Muscle of back (tissue), 13 donors: ENCODE data around the gene KLF1. TPM values are rescaled to one million over a fixed set of nuclear protein-coding genes. Genes with fewer than 3 reads are reported as not detected.
"Not testable (repeated sequence)": the region's sequence is repeated elsewhere in the genome, so short reads cannot be mapped to it uniquely, and the experiment has no call there.

Experiments used
- DNase-seq, 3 donors: peaks; one replicate each; pipeline versions ENCODE4 v3.0.0 to v3.0.0-alpha.2; 2013
- long read RNA-seq, 9 donors: transcript quantifications; one replicate each; lab custom pipeline, GENCODE V29; 2026
- polyA plus RNA-seq, 10 donors: library from polyadenylated mRNA; unstranded; fragments of 120-200 nt; gene quantifications; one replicate each; pipeline ENCODE4 v1.2.1, GENCODE V29; 2013; ENCODE audit not compliant: insufficient read length in 10 of 10

The KLF1 gene
- 1 to 10 TPM in 3 of 10 donors, under 1 TPM in 7; 0.19 to 1.6 (median 0.68) TPM for polyA plus RNA-seq
- long read RNA-seq, donor 1, result 0 reads
- long read RNA-seq, donor 2, result 0 reads
- long read RNA-seq, donor 3, result 0 reads
- long read RNA-seq, donor 4, partial matches to known transcripts, result 0 of 1 reads
- long read RNA-seq, donor 4, other reads (novel, unspliced or antisense), result 0 of 1 reads
- long read RNA-seq, donor 5, partial matches to known transcripts, result 0 of 1 reads
- long read RNA-seq, donor 5, other reads (novel, unspliced or antisense), result 0 of 1 reads
- long read RNA-seq, donor 6, result 0 reads
- long read RNA-seq, donor 7, result 0 reads
- long read RNA-seq, donor 8, result 0 reads
- long read RNA-seq, donor 9, result 0 reads

DNA sequence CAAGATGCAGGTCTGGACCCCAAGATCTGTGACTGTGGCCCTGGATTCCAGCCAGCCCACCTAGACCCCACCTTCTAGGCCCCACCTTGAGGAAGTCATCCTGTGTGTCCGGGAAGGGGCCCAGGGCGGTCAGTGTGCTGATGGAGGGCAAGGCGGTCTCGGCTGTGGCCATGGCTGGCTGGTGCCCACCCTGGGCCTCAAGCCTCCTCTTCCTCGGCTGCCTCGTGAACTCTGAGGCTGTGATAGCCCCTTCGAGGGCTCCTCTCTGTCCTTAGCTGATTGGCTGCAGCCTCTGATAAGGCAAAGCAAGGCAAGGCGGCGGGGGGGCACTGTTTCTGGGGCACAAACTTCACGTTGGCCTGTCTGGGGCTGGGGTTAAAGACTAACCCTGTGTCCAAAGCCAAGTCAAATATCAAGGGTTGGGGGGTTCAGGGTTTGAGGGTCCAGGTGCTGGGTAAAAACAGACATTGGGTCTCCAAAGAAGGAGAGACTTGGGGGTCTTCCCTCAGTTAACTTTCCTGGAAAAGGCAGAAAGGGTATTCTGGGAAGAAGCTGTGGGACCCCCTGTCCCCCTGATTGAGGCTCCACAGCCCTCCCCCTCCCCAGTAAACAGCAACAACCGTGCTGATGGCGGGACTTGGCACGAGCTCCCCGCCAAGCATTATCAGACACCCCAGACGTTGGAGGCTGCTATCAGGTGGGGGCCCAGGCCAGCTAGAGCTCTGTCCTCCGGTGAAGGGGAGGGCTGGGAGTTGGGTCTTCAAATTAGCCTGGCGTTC is at the start of gene KLF1:
Gene KLF1, minus strand, starts transcription at position 233 of the 779 bp plus-strand sequence. Its CDS starts 61 bp downstream, at position 172.
- no peak for DNase-seq

- no peak for DNase-seq
Observed at GRCh38 chr19:12936582-12936981, 49.6 kb upstream of the KLF1 start.

DNA sequence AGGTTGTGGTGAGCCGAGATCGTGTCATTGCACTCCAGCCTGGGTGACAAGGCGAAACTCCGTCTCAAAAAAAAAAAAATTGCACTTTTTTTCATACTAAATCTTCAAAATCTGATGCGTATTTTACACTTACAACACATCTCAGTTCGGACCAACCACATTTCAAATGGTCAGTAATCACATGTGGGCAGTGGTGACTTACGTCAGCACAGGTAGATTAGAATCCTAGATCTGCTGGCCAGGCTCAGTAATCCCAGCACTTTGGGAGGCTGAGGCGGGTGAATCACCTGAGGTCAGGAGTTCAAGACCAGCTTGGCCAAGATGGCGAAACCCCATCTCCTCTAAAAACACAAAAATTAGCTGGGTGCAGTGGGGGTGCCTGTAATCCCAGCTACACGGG is 48.1 kb upstream of the KLF1 start:
- DNase-seq, result no peak

GRCh38 chr19:12933287-12934072 is 46.5 kb upstream of the KLF1 start, which contains the start of gene FARSA:
FARSA (minus strand) TSS chr19:12933711; CDS start chr19:12933696, 15 bp downstream.
- DNase-seq, result peak; percentile 91 to 96 (median 93)

GRCh38 chr19:12932392-12933286 is 45.6 kb upstream of the KLF1 start:
- no peak for DNase-seq

GRCh38 chr19:12930002-12930645 is 43.1 kb upstream of the KLF1 start:
- no peak for DNase-seq

- no peak for DNase-seq
Observed at GRCh38 chr19:12924621-12925310, 37.8 kb upstream of the KLF1 start.

- DNase-seq, result no peak
Observed at GRCh38 chr19:12922959-12923358, 36.0 kb upstream of the KLF1 start.

- no peak for DNase-seq
Observed at GRCh38 chr19:12921047-12921446, 34.0 kb upstream of the KLF1 start.

DNA sequence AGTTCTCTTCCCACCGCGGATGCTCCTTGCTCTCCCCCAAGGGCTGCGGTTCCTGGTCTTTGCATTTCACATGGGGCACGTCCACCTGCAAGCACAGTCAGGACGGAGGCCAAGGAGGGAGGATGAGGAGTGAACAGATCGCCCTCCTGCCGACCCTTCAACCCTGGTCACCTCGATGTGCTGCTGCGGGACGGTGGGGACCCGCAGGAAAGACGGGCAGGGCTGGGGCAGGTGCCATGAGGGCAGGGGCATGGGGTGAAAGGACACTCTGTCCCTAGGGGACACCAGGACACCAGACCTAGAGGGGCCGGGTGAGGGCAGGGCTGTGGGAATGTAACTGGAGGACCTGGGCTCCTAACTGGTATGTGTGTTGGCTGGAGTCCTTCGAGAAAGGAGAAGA is 31.3 kb upstream of the KLF1 start:
- peak in 1 of 3 donors; percentile 22 for DNase-seq

DNA sequence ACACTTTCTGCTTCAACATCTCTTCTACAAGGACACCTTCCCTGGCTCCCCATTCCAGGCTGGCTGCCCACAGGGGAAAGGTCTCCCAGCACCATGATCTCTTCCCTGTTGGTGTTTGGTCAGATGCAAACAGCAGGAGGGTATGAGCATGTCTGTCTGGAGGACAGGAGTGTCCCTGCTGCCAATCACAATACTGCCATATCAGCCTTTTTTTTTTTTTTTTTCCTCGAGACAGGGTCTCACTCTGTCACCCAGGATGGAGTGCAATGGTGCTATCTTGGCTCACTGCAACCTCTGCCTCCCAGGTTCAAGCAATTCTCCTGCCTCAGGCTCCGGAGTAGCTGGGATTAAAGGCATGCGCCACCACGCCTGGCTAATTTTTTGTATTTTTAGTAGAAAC is 28.9 kb upstream of the KLF1 start:
- not testable (repeated sequence) for DNase-seq

GRCh38 chr19:12913851-12914690 is 27.1 kb upstream of the KLF1 start:
- peak in 2 of 3 donors; percentile 30 to 66 for DNase-seq

- DNase-seq, result peak; percentile 82 to 92 (median 83)
Observed at GRCh38 chr19:12913011-12913561, 26.1 kb upstream of the KLF1 start.

DNA sequence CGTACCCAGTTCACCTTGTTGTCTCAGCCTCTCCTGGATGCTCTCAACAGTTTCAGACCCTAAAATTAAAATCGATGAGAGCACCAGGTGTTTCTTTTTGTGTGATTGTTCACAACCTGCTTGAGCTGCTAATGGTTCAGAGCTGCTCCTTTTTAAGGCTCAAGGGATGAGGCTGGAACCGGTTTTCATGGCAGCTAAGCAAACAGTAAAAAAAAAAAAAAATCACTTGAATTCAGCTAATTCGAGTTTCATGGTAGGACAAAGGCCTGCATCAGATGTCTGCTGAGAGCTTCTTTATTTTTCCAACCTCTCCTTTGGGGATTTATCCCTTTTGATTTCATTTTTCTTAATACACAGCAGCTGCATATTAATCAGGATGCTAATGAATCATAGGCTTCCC is 25.6 kb upstream of the KLF1 start:
- DNase-seq, result peak in 1 of 3 donors; percentile 27

- DNase-seq, result no peak
Observed at GRCh38 chr19:12907166-12907565, 20.2 kb upstream of the KLF1 start.

DNA sequence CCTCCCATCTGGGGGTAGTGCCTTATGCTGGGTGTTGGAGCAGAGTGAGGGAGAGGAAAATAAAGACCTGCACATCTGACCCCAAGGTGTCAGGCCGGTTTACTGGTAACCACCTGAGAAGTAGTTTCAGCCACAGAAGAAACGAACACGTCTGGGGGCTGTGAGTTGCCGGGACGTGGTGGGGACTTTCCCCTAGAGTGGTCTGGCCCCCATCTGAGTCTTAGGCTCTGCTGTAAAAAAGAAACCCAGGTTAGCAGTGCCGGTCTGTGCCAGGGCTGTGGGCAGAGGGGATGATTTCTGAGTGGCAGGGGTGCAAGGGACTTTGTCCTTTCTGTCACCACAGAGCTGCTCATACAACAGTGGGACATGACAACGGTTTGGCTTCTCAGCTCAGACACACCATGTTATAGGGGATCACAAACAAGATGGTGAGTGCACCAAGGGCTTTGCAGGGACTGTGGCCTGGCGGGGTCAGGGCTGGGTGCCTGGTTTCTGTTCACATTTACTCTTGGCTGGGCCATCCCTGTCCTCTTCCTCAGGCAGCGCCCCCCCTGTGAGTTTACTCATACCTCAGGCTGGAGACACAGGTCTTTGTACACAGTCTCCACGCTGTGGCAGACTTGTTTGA is 13.0 kb upstream of the KLF1 start:
- no peak for DNase-seq

DNA sequence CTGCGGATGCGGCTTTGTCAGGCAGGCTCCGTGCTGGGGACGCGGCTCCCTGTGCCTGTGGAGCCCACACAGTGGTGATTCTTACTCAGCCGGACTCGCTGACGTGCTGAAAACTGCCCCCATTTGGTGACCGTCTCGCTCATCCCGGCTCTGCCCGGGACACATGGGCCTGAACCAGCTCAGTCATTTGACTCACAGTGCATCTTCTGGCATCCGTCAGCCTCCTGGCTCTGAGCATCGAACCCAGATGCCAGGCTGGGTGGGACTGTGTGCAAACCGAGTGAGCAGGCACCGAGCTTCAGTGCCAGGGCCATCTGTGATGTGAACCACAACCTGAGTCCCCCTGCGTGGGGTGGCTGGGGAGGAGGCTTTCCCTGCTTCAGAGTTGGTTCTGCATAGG is 9.5 kb upstream of the KLF1 start:
- no peak for DNase-seq

GRCh38 chr19:12893582-12893981 is 6.6 kb upstream of the KLF1 start:
- DNase-seq, result no peak
